ENCODE data around the gene SLC50A1. TPM values are rescaled to one million over a fixed set of nuclear protein-coding genes. Genes with fewer than 3 reads are reported as not detected.

Gene SLC50A1
- total and polyA plus RNA-seq, 2 of the 8 experiments (the other 6 are each of a cell fraction or from before 2014, with no cell fraction given), result 36.5 to 90.8 TPM

DNA sequence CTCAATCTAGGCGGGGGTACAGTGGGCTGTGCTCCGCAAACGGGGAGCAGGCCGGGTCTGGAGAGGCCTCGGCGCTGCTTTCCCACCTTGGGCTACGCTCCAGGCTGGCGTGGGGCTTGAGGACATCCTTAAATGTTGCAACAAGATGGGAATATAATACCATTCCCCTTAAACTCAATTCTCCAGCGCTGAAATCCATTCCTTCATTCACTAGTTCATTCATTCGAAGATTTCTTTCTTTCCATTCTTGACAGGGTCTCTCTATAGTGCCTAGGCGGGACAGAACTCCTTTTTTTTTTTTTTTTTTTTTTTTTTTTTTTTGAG is 4.9 kb downstream of the SLC50A1 start:
- TF ChIP-seq ASH2L (IDR thresholded peaks at IDR 0.05; ENCODE audit: low read length) (peak; percentile 15), RBBP5 (IDR thresholded peaks at IDR 0.05; ENCODE audit: borderline replicate concordance, low read depth, low read length) (0 out of 2 replicates have a peak, but pooled peaks have one; percentile 13), GABPA (IDR thresholded peaks at IDR 0.05; ENCODE audit: borderline replicate concordance, insufficient read depth, low read length) (no peak)
- TF ChIP-seq, protein P1, sequence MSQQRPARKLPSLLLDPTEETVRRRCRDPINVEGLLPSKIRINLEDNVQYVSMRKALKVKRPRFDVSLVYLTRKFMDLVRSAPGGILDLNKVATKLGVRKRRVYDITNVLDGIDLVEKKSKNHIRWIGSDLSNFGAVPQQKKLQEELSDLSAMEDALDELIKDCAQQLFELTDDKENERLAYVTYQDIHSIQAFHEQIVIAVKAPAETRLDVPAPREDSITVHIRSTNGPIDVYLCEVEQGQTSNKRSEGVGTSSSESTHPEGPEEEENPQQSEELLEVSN (IDR thresholded peaks at IDR 0.05), result 0 out of 2 replicates have a peak, but pooled peaks have one; percentile 23

More for the DNA sequence above, 4.9 kb downstream of the SLC50A1 start:
- Histone ChIP-seq H2BK15ac (ENCODE audit: low read length) (0 out of 2 replicates have a peak overlapping the region, but pooled peaks have one; percentile 36), H4K5ac (ENCODE audit: insufficient read length, low read depth, low read length) (peak overlapping the region; percentile 68), H3K9me3 (ENCODE audit: insufficient read depth in 2 of 2, low read depth in 1 of 2, low read length in 1 of 2) (no peaks in the 10 kb centered on the region), H3K9ac (replicated peaks in 1 of 4; ENCODE audit: extremely low read depth in 1 of 4, low read depth in 3 of 4, low read length in 3 of 4) (no peak overlapping the region), H4K20me1 (replicated peaks in 1 of 2; ENCODE audit: control insufficient read depth in 1 of 2, insufficient read depth in 2 of 2, low read length in 2 of 2) (no peaks in the 10 kb centered on the region), H2BK12ac (ENCODE audit: low read depth, low read length) (no peak overlapping the region; the same call in 1 of the 2 replicates), H3K4me3 (ENCODE audit: extremely low read depth in 1 of 4, insufficient read depth in 2 of 4, low read depth in 3 of 4, low read length in 4 of 4) (peak overlapping the region; percentile 70 to 96 (median 92); a peak in 7 of 8 replicates), H3K56ac (replicated peaks; ENCODE audit: insufficient read length, low read depth, low read length) (no peak overlapping the region), H3K79me2 (ENCODE audit: control insufficient read depth in 1 of 2, insufficient read depth in 2 of 2, low read length in 2 of 2) (peaks cover 0 to 2% of the 10 kb centered on the region in 2 experiments; a peak in 1 of 4 replicates), H3K27me3 (replicated peaks in 1 of 4; ENCODE audit: control insufficient read depth in 3 of 4, extremely low read depth in 1 of 4, insufficient read depth in 3 of 4, low read length in 3 of 4) (no peaks in the 10 kb centered on the region), H2BK120ac (replicated peaks; ENCODE audit: low read depth, low read length) (no peak overlapping the region), H3K36me3 (ENCODE audit: control insufficient read depth in 2 of 4, insufficient read depth in 4 of 4, low read length in 3 of 4) (no peaks in the 10 kb centered on the region; a peak in 1 of 8 replicates), H4K8ac (ENCODE audit: extremely low read depth, insufficient read depth, low read length) (peak overlapping the region; percentile 88; the same call in 1 of the 2 replicates), H2AFZ (ENCODE audit: low read length) (peak overlapping the region; percentile 91), H2AK5ac (ENCODE audit: low read depth, low read length) (no peak overlapping the region), H2BK20ac (ENCODE audit: low read length) (no peak overlapping the region), H3K4me2 (ENCODE audit: insufficient read depth in 1 of 2, low read depth in 2 of 2, low read length in 2 of 2) (peak overlapping the region; percentile 72 to 89), H3K27ac (ENCODE audit: low read depth, low read length) (no peak overlapping the region), H3K23me2 (ENCODE audit: low read depth, low read length) (peaks cover 6% of the 10 kb centered on the region; the same call in 1 of the 2 replicates), H3K14ac (ENCODE audit: insufficient read length) (no peak overlapping the region), H3K79me1 (ENCODE audit: low read depth, low read length) (no peaks in the 10 kb centered on the region; the same call in 1 of the 2 replicates), H3K18ac (ENCODE audit: extremely low read depth, low read length) (no peak overlapping the region), H3K23ac (ENCODE audit: insufficient read length) (no peak overlapping the region), H2BK5ac (ENCODE audit: low read depth, low read length) (no peak overlapping the region), H3K4me1 (replicated peaks in 1 of 4; ENCODE audit: control insufficient read depth in 3 of 4, insufficient read depth in 4 of 4, low read length in 3 of 4) (peaks cover 0 to 8% (median 7%) of the 10 kb centered on the region in 4 experiments; a peak in 4 of 7 replicates), H4K91ac (replicated peaks; ENCODE audit: insufficient read length, low read length) (no peak overlapping the region), H3K4ac (replicated peaks; ENCODE audit: insufficient read length, low read depth, low read length) (no peak overlapping the region)
- no peak for FAIRE-seq
- 19% methylated on average over 11 of the region's 11 CpGs; no CpG with 5 or more reads in 1 of the 2 experiments for WGBS, 2 experiments (ENCODE audit: extremely low coverage in 1 of 2, insufficient coverage in 1 of 2, insufficient read length in 1 of 2, insufficient replicate concordance in 2 of 2, low coverage in 1 of 2, low lambda C conversion rate in 2 of 2, missing lambda C conversion rate in 1 of 2)
- POLR2A ChIA-PET (ENCODE audit: partially characterized antibody), result interaction anchor here (0.6 to 1.0 kb wide), 3 partner anchors 8 to 122 kb away, joined by 3 to 8 read pairs (median 4); partner anchors contain the start of gene KRTCAP2
- DNase-seq (ENCODE audit: low read depth in 1 of 2, low spot score in 2 of 2), result no peak
- CTCF ChIA-PET (ENCODE audit: partially characterized antibody), result interaction anchor here (1.3 to 14.2 kb wide), 2 partner anchors 30 to 41 kb away, joined by 4 to 187 read pairs; partner anchors contain the start of genes KRTCAP2 and TRIM46
